T-helper 1 cell treated with Interleukin-12 subunit alpha and Interleukin-12 subunit beta and Interleukin-4 antibody, amounts not matched to agents 30 ng/mL and 1 ng/mL, for 36 hours (primary cell): ENCODE measurements around the gene NIPAL1. TPM values are rescaled to one million over a fixed set of nuclear protein-coding genes. Genes with fewer than 3 reads are reported as not detected.

Experiments used
- intact Hi-C: fragments of 100-400 bp; cut with micrococcal nuclease; formaldehyde crosslinking; loops from one replicate; pipeline ENCODE4 v1.15.1; 2024
- total RNA-seq: library from RNA; stranded (reverse); gene quantifications from 2 replicates; pipeline ENCODE4 v1.2.3, GENCODE V29; 2022

Gene NIPAL1
- total RNA-seq, 1 donor from 2014 or later = 1.1 TPM

- intact Hi-C loops = no loop called here
These were observed 42.3 kb downstream of the NIPAL1 start for GRCh38 chr4:48058617-48059530.

- intact Hi-C loops = no loop called here
These were observed 47.8 kb downstream of the NIPAL1 start for GRCh38 chr4:48064349-48064748.

- intact Hi-C loops = no loop called here
These were observed 49.0 kb downstream of the NIPAL1 start for GRCh38 chr4:48065587-48066052.

GRCh38 chr4:48067536-48067935 lies 51.0 kb downstream of the NIPAL1 start:
- intact Hi-C loops = no loop called here

GRCh38 chr4:48068182-48068581 lies 51.6 kb downstream of the NIPAL1 start:
- intact Hi-C loops = no loop called here

GRCh38 chr4:48069026-48069425 lies 52.5 kb downstream of the NIPAL1 start:
- intact Hi-C loops = no loop called here

GRCh38 chr4:48071191-48071590 lies 54.6 kb downstream of the NIPAL1 start:
- intact Hi-C loops = no loop called here

GRCh38 chr4:48073567-48074103 lies 57.1 kb downstream of the NIPAL1 start:
- intact Hi-C loops = no loop called here

- intact Hi-C loops = no loop called here
These were observed 58.1 kb downstream of the NIPAL1 start for GRCh38 chr4:48074657-48075056.

- intact Hi-C loops = no loop called here
These were observed 61.9 kb downstream of the NIPAL1 start for GRCh38 chr4:48078425-48078824.

GRCh38 chr4:48078862-48079655 lies 62.5 kb downstream of the NIPAL1 start:
- intact Hi-C loops = loop anchor here (1.0 kb wide), 1 partner anchor 8 kb away; no protein-coding TSS in a partner anchor

GRCh38 chr4:48079972-48080391 lies 63.4 kb downstream of the NIPAL1 start:
- intact Hi-C loops = loop anchor here (1.0 kb wide), 1 partner anchor 7 kb away; no protein-coding TSS in a partner anchor

GRCh38 chr4:48081196-48081595 lies 64.6 kb downstream of the NIPAL1 start:
- intact Hi-C loops = no loop called here

GRCh38 chr4:48082956-48083355 lies 66.4 kb downstream of the NIPAL1 start:
- intact Hi-C loops = no loop called here

- intact Hi-C loops = no loop called here
These were observed 69.4 kb downstream of the NIPAL1 start for GRCh38 chr4:48085821-48086589.

Other genes starting within 250 kb of the NIPAL1 start
- 0.34 and 0.49 TPM in 2 replicates for gene CORIN, start 178.7 kb upstream of the NIPAL1 start, total RNA-seq
- 13.0 and 14.2 TPM in 2 replicates for gene NFXL1, start 102.2 kb upstream of the NIPAL1 start, total RNA-seq
- gene CNGA1, start 91 bp upstream of the NIPAL1 start, total RNA-seq = not detected in 2 replicates
- gene TXK, start 117.5 kb downstream of the NIPAL1 start, total RNA-seq = 39.5 and 40.8 TPM in 2 replicates